Measurements from ENCODE around the gene KIRREL3. TPM values are rescaled to one million over a fixed set of nuclear protein-coding genes. Genes with fewer than 3 reads are reported as not detected.

The KIRREL3 gene
- total RNA-seq, 4 donors from 2014 or later: 0.82 to 15.7 (median 1.4) TPM; not detected in 1

- H3K4me1 ChIP-seq: no peaks in the 10 kb centered on the region
- intact Hi-C loops (cut with DNase I; ENCODE audit: low total_unique reads): no loop called here
- DNase-seq: no peak
- H3K27ac ChIP-seq: no peak overlapping the region
- no peaks in the 10 kb centered on the region for H3K9me3 ChIP-seq
- in situ Hi-C loops (cut with MboI; ENCODE audit: low pct_ligation_motif_present in 1 of 4, low pct_unique_long_range_greater_than_20kb in 1 of 4, low sequenced_read_pairs in 3 of 4): no loop called here
- TF ChIP-seq POLR2AphosphoS5 (IDR thresholded peaks at IDR 0.05) (no peak), POLR2A (IDR thresholded peaks at IDR 0.05) (no peak), CTCF (IDR thresholded peaks at IDR 0.05) (no peak), EP300 (IDR thresholded peaks at IDR 0.05; ENCODE audit: low read depth) (no peak)
- H3K4me3 ChIP-seq: no peak overlapping the region
- H3K36me3 ChIP-seq: no peaks in the 10 kb centered on the region
- no peaks in the 10 kb centered on the region for H3K27me3 ChIP-seq
- WGBS, 2 donors (ENCODE audit: low coverage in 1 of 2): 73 to 86% methylated on average over 2 of the region's 2 CpGs
These were observed 170.9 kb downstream of the KIRREL3 start for GRCh38 chr11:126829716-126830115.

GRCh38 chr11:126824035-126824607, 176.4 kb downstream of the KIRREL3 start:
- DNase-seq: no peak
- no peak overlapping the region for H3K27ac ChIP-seq

GRCh38 chr11:126823274-126823673, 177.3 kb downstream of the KIRREL3 start:
- no peak for DNase-seq
- Histone ChIP-seq H3K27ac (no peak overlapping the region), H3K9me3 (no peaks in the 10 kb centered on the region), H3K27me3 (no peaks in the 10 kb centered on the region), H3K36me3 (no peaks in the 10 kb centered on the region), H3K4me3 (no peak overlapping the region), H3K4me1 (no peaks in the 10 kb centered on the region)
- intact Hi-C loops (cut with DNase I; ENCODE audit: low total_unique reads) (no loop called here), in situ Hi-C loops (cut with MboI; ENCODE audit: low pct_ligation_motif_present in 1 of 4, low pct_unique_long_range_greater_than_20kb in 1 of 4, low sequenced_read_pairs in 3 of 4) (no loop called here)
- no peak for TF ChIP-seq CTCF (IDR thresholded peaks at IDR 0.05)
- no peak for TF ChIP-seq POLR2AphosphoS5 (IDR thresholded peaks at IDR 0.05)
- no peak for TF ChIP-seq POLR2A (IDR thresholded peaks at IDR 0.05)
- TF ChIP-seq EP300 (IDR thresholded peaks at IDR 0.05; ENCODE audit: low read depth): no peak

More at GRCh38 chr11:126824035-126824607, 176.4 kb downstream of the KIRREL3 start:
- Histone ChIP-seq H3K36me3 (no peaks in the 10 kb centered on the region), H3K4me3 (no peak overlapping the region), H3K9me3 (no peaks in the 10 kb centered on the region), H3K4me1 (no peaks in the 10 kb centered on the region), H3K27me3 (no peaks in the 10 kb centered on the region)
- in situ Hi-C loops (cut with MboI; ENCODE audit: low pct_ligation_motif_present in 1 of 4, low pct_unique_long_range_greater_than_20kb in 1 of 4, low sequenced_read_pairs in 3 of 4) (no loop called here), intact Hi-C loops (cut with DNase I; ENCODE audit: low total_unique reads) (no loop called here)
- WGBS, 2 donors (ENCODE audit: low coverage in 1 of 2): 34 to 61% methylated on average over 3 to 7 of the region's 7 CpGs
- TF ChIP-seq CTCF (IDR thresholded peaks at IDR 0.05) (no peak), EP300 (IDR thresholded peaks at IDR 0.05; ENCODE audit: low read depth) (no peak), POLR2A (IDR thresholded peaks at IDR 0.05) (no peak), POLR2AphosphoS5 (IDR thresholded peaks at IDR 0.05) (no peak)

- Histone ChIP-seq H3K27ac (no peak overlapping the region), H3K36me3 (no peaks in the 10 kb centered on the region), H3K9me3 (no peaks in the 10 kb centered on the region), H3K27me3 (no peaks in the 10 kb centered on the region), H3K4me3 (no peak overlapping the region), H3K4me1 (no peaks in the 10 kb centered on the region)
- in situ Hi-C loops (cut with MboI; ENCODE audit: low pct_ligation_motif_present in 1 of 4, low pct_unique_long_range_greater_than_20kb in 1 of 4, low sequenced_read_pairs in 3 of 4) (no loop called here), intact Hi-C loops (cut with DNase I; ENCODE audit: low total_unique reads) (no loop called here)
- no peak for DNase-seq
- 70 to 100% methylated on average over 1 of the region's 1 CpG for WGBS, 2 donors (ENCODE audit: low coverage in 1 of 2)
- TF ChIP-seq POLR2A (IDR thresholded peaks at IDR 0.05) (no peak), POLR2AphosphoS5 (IDR thresholded peaks at IDR 0.05) (no peak), CTCF (IDR thresholded peaks at IDR 0.05) (no peak), EP300 (IDR thresholded peaks at IDR 0.05; ENCODE audit: low read depth) (no peak)
These were observed 178.7 kb downstream of the KIRREL3 start for GRCh38 chr11:126821827-126822226.
